Diencephalon (tissue), 1 donor: Measurements from ENCODE around the gene ATF1. TPM values are rescaled to one million over a fixed set of nuclear protein-coding genes. Genes with fewer than 3 reads are reported as not detected.

ENCODE experiments used
- small RNA-seq: library from RNA; depleted of rRNA; stranded (forward); fragments of <200 nt; gene quantifications from one replicate; pipeline ENCODE3, GENCODE V24; 2014
- total RNA-seq: library from RNA; depleted of rRNA; stranded (reverse); fragments of >200 nt; gene quantifications from one replicate; pipeline ENCODE4 v1.2.3, GENCODE V29; 2014

ATF1 gene
- total RNA-seq = 25.1 TPM

DNA sequence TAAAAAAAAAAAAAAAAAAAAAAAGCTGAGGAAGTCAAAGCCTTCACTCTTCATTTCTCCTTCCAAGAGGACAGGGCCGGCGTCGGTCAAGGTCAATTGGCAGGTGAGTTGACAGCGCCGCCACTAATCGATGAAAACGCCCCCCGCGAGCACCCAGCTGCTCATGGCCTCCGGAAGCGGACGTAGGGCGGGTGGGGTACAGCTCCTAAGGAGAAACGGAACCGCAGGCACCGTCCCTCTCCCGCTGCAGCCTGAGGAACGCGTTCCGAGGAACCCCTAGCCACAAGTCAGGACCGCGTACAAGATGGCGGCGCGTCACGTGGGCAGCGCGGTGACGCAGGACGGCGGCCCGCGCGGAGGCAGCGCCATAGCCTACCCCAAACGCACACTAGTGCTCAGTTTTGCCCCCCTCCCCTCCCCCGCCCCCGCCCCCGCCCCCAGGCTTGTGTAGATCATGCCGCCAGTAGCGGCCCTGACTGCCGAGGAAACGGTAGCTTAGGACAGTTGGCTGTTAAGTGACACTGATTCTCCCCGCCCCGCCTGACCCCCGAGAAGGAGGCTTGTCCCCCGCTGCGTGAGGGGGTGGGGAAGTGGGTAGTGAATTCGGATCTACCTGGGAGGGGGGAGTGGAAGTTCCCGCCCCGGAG, at the start of gene ATF1:
TSS of gene ATF1 (plus strand) at position 463 of the 647 bp plus-strand sequence. CDS start 16,045 bp downstream, outside the sequence.

DNA sequence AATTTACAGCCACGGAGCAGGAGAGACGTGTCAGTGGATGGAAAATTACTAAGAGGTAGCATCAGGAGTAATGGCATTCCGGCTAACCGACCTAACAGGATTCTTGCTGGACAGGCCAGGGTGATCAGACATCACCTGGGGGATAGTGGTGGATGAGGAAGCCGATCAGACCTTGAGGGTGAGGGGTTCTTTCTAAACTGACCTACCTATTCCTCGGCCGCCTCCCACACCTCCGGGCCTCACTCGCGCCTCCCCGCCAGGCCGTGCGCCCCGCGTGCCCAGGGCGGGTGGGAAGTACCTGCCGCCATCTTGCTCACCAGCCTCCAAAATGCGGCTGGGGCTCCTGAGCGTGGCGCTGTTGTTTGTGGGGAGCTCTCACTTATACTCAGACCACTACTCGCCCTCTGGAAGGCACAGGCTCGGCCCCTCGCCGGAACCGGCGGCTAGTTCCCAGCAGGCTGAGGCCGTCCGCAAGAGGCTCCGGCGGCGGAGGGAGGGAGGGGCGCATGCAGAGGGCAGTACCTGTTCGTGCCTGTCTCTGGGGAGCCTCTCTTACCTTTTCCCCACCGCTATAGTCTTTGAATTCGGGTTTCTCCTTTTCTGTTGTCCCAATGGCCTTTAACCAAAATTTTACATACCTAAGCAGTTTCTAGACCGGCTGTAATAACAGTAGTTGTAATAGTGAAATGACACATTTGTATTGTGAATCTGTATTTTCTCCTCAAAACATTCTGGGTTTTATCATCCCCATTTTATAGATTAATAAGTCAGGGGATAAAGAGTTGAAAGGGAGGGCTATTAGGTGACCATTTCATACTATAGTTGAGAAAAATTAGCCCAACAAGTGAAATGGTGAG, 79.0 kb downstream of the ATF1 start, which contains the start of gene TMPRSS12:
TSS of gene TMPRSS12 (plus strand) at position 290 of the 857 bp plus-strand sequence. CDS start at position 329, 39 bp downstream.

Small RNA genes within 50 kb of the gene (small RNA-seq; reads per million reads assigned to genes)
- gene AC013244.2 (not detected), gene RF00019 (not detected), gene RN7SL519P (not detected)

Other genes starting within 250 kb of the ATF1 start
- gene TMPRSS12, start 78.8 kb downstream of the ATF1 start, total RNA-seq = not detected
- not detected for gene HIGD1C, start 188.4 kb downstream of the ATF1 start, total RNA-seq